ENCODE measurements around the gene CDH23. TPM values are rescaled to one million over a fixed set of nuclear protein-coding genes. Genes with fewer than 3 reads are reported as not detected.
A peak's percentile ranks its signal among the peaks of the same experiment; 100 is the strongest.

CDH23 gene
- total RNA-seq, 1 experiment from 2014 or later = 2.9 TPM

DNA sequence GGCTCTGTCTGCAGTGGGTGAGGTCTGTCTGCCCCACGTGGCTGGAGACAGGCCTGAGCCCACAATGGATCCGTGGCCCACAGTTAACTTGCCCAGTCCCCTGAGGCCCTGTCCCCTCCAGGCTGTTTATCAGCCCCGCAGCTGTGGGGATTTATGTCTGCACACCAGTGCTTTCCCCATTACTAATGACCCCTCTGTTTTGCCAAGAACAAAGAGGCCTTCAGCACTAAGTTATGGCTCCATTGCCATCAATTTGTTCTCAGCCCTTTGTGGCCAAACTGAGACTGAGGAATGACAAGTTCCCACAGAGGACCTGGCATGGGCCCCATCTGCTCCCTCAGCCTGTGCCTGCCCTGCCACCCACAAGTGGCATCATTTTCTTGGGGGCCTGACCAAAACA, 184.7 kb downstream of the CDH23 start (continued):
- TF ChIP-seq, protein P1, sequence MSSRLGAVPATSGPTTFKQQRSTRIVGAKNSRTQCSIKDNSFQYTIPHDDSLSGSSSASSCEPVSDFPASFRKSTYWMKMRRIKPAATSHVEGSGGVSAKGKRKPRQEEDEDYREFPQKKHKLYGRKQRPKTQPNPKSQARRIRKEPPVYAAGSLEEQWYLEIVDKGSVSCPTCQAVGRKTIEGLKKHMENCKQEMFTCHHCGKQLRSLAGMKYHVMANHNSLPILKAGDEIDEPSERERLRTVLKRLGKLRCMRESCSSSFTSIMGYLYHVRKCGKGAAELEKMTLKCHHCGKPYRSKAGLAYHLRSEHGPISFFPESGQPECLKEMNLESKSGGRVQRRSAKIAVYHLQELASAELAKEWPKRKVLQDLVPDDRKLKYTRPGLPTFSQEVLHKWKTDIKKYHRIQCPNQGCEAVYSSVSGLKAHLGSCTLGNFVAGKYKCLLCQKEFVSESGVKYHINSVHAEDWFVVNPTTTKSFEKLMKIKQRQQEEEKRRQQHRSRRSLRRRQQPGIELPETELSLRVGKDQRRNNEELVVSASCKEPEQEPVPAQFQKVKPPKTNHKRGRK (CRISPR knock-in tag; IDR thresholded peaks at IDR 0.05; ENCODE audit: borderline replicate concordance) = no peak
- TF ChIP-seq ZNF138 (CRISPR knock-in tag; conservative IDR thresholded peaks at IDR 0.05) (no peak), ZNF416 (CRISPR knock-in tag; IDR thresholded peaks at IDR 0.05) (no peak), SP1 (CRISPR knock-in tag; conservative IDR thresholded peaks at IDR 0.05) (no peak)
- TF ChIP-seq, protein P2, sequence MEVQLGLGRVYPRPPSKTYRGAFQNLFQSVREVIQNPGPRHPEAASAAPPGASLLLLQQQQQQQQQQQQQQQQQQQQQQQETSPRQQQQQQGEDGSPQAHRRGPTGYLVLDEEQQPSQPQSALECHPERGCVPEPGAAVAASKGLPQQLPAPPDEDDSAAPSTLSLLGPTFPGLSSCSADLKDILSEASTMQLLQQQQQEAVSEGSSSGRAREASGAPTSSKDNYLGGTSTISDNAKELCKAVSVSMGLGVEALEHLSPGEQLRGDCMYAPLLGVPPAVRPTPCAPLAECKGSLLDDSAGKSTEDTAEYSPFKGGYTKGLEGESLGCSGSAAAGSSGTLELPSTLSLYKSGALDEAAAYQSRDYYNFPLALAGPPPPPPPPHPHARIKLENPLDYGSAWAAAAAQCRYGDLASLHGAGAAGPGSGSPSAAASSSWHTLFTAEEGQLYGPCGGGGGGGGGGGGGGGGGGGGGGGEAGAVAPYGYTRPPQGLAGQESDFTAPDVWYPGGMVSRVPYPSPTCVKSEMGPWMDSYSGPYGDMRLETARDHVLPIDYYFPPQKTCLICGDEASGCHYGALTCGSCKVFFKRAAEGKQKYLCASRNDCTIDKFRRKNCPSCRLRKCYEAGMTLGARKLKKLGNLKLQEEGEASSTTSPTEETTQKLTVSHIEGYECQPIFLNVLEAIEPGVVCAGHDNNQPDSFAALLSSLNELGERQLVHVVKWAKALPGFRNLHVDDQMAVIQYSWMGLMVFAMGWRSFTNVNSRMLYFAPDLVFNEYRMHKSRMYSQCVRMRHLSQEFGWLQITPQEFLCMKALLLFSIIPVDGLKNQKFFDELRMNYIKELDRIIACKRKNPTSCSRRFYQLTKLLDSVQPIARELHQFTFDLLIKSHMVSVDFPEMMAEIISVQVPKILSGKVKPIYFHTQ (CRISPR knock-in tag; IDR thresholded peaks at IDR 0.05) = no peak

- ChIA-PET CTCF (interaction anchor here (0.6 to 1.6 kb wide), 10 partner anchors 12 to 242 kb away, joined by 3 to 5 read pairs (median 3); no protein-coding TSS in a partner anchor), POLR2A (no interaction called here)
- Mint-ChIP-seq H3K27ac (no peak overlapping the region), H3K27me3 (ENCODE audit: low read depth) (no peaks in the 10 kb centered on the region; the same call in 1 of the 2 replicates), H3K4me1 (peaks cover 7% of the 10 kb centered on the region), H3K9me3 (no peaks in the 10 kb centered on the region), H3K36me3 (no peaks in the 10 kb centered on the region), H3K4me3 (no peak overlapping the region)
- ATAC-seq = no peak
- no peak for DNase-seq (ENCODE audit: low spot score)
- TF ChIP-seq GABPB1 (CRISPR knock-in tag; IDR thresholded peaks at IDR 0.05) (no peak), TEAD4 (CRISPR knock-in tag; IDR thresholded peaks at IDR 0.05) (peak; percentile 46; the same call in 1 of the 2 replicates), ZNF396 (CRISPR knock-in tag; IDR thresholded peaks at IDR 0.05; ENCODE audit: borderline replicate concordance) (no peak), JUN (CRISPR knock-in tag; IDR thresholded peaks at IDR 0.05) (peak; percentile 50; the same call in 1 of the 2 replicates), SMAD4 (CRISPR knock-in tag; IDR thresholded peaks at IDR 0.05) (no peak), SMAD3 (CRISPR knock-in tag; IDR thresholded peaks at IDR 0.05; ENCODE audit: borderline replicate concordance) (0 out of 2 replicates have a peak, but pooled peaks have one; percentile 51), SOX15 (CRISPR knock-in tag; IDR thresholded peaks at IDR 0.05) (no peak), ZNF232 (CRISPR knock-in tag; IDR thresholded peaks at IDR 0.05) (0 out of 2 replicates have a peak, but pooled peaks have one; percentile 33), CREB1 (CRISPR knock-in tag; IDR thresholded peaks at IDR 0.05) (no peak)
- TF ChIP-seq, protein P3, sequence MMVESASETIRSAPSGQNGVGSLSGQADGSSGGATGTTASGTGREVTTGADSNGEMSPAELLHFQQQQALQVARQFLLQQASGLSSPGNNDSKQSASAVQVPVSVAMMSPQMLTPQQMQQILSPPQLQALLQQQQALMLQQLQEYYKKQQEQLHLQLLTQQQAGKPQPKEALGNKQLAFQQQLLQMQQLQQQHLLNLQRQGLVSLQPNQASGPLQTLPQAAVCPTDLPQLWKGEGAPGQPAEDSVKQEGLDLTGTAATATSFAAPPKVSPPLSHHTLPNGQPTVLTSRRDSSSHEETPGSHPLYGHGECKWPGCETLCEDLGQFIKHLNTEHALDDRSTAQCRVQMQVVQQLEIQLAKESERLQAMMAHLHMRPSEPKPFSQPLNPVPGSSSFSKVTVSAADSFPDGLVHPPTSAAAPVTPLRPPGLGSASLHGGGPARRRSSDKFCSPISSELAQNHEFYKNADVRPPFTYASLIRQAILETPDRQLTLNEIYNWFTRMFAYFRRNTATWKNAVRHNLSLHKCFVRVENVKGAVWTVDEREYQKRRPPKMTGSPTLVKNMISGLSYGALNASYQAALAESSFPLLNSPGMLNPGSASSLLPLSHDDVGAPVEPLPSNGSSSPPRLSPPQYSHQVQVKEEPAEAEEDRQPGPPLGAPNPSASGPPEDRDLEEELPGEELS (CRISPR knock-in tag; IDR thresholded peaks at IDR 0.05) = peak; percentile 72; the same call in 1 of the 2 replicates
- TF ChIP-seq, protein P4, sequence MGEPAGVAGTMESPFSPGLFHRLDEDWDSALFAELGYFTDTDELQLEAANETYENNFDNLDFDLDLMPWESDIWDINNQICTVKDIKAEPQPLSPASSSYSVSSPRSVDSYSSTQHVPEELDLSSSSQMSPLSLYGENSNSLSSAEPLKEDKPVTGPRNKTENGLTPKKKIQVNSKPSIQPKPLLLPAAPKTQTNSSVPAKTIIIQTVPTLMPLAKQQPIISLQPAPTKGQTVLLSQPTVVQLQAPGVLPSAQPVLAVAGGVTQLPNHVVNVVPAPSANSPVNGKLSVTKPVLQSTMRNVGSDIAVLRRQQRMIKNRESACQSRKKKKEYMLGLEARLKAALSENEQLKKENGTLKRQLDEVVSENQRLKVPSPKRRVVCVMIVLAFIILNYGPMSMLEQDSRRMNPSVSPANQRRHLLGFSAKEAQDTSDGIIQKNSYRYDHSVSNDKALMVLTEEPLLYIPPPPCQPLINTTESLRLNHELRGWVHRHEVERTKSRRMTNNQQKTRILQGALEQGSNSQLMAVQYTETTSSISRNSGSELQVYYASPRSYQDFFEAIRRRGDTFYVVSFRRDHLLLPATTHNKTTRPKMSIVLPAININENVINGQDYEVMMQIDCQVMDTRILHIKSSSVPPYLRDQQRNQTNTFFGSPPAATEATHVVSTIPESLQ (CRISPR knock-in tag; IDR thresholded peaks at IDR 0.05) = no peak
- TF ChIP-seq, protein P5, sequence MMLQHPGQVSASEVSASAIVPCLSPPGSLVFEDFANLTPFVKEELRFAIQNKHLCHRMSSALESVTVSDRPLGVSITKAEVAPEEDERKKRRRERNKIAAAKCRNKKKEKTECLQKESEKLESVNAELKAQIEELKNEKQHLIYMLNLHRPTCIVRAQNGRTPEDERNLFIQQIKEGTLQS (CRISPR knock-in tag; conservative IDR thresholded peaks at IDR 0.05) = no peak
Measured at GRCh38 chr10:71582019-71582418, 185.3 kb downstream of the CDH23 start.

Data from WTC11 (cell line).